NB4 (cell line): Measurements from ENCODE around the gene GRID1.

Experiments
- DNase-seq: peaks from one replicate; pipeline ENCODE4 v3.0.0; 2010; ENCODE audit warnings: low read depth
- H3K4me3 ChIP-seq: one replicate; pipeline ENCODE4 v1.5.1; 2011; ENCODE audit warnings: mild to moderate bottlenecking, low read depth, low read length, moderate library complexity
- MYC ChIP-seq: IDR thresholded peaks from 2 replicates; pipeline ENCODE4 v1.6.1; 2011; ENCODE audit warnings: low read depth, low read length
- POLR2A ChIP-seq: IDR thresholded peaks from 2 replicates; pipeline ENCODE4 v1.6.1; 2011; ENCODE audit warnings: mild to moderate bottlenecking; ENCODE audit not compliant: insufficient read length; ENCODE audit errors: extremely low read depth
- TF ChIP-seq, protein P1 (sequence below): IDR thresholded peaks from one replicate; pipeline ENCODE4 v1.5.1; 2012; ENCODE audit warnings: low read depth, low read length
- TF ChIP-seq, protein P2 (sequence below): IDR thresholded peaks from 2 replicates; pipeline ENCODE4 v1.6.1; 2011; ENCODE audit warnings: low read depth, low read length

The GRID1 gene

DNA sequence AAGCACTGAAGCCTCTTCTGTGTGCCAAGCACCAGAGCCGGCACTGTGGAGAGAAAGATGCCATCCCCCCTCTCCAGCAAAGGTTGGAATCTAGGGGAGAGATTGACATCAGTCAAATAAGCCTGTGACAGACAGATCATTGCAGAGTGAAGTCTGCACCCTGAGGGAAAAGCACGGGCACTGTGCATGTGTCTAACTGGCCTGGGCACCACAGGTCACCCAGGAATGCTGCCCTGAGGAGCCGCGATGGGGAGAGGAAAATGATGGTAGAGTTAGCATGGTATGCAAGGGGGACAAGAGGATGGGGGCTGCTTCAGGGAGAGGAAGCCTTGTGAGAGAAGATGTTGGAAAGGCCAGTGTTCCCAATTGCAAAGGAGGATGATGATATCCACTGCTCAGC is 261.0 kb downstream of the GRID1 start:
- H3K4me3 ChIP-seq: no peak overlapping the region
- DNase-seq: no peak
- TF ChIP-seq POLR2A (no peak), MYC (no peak)
- TF ChIP-seq, protein P1, sequence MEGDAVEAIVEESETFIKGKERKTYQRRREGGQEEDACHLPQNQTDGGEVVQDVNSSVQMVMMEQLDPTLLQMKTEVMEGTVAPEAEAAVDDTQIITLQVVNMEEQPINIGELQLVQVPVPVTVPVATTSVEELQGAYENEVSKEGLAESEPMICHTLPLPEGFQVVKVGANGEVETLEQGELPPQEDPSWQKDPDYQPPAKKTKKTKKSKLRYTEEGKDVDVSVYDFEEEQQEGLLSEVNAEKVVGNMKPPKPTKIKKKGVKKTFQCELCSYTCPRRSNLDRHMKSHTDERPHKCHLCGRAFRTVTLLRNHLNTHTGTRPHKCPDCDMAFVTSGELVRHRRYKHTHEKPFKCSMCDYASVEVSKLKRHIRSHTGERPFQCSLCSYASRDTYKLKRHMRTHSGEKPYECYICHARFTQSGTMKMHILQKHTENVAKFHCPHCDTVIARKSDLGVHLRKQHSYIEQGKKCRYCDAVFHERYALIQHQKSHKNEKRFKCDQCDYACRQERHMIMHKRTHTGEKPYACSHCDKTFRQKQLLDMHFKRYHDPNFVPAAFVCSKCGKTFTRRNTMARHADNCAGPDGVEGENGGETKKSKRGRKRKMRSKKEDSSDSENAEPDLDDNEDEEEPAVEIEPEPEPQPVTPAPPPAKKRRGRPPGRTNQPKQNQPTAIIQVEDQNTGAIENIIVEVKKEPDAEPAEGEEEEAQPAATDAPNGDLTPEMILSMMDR: no peak
- TF ChIP-seq, protein P2, sequence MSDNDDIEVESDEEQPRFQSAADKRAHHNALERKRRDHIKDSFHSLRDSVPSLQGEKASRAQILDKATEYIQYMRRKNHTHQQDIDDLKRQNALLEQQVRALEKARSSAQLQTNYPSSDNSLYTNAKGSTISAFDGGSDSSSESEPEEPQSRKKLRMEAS: no peak

DNA sequence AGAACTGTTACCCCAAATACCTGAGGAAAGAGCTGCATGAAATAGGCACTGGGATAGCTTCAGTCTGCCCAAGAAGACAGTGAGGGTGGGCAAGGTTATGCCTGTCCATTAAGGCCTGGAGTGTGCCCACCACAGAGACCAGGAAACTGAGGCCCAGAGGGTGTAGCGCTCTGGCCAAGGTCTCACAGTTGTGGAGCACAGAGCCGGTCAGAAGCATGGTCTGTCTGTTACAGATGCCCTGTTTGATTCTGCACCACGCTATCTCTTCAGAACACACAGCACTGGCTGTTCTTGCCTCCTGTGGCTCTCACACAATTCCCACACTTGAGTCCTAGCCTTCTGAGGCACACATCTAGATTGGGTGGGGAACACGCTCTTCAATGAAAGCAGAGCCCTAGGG is 261.4 kb downstream of the GRID1 start:
- TF ChIP-seq, protein P1: no peak
- TF ChIP-seq MYC: no peak
- TF ChIP-seq POLR2A: no peak
- TF ChIP-seq, protein P2: no peak
- H3K4me3 ChIP-seq: no peak overlapping the region
- DNase-seq: no peak

- H3K4me3 ChIP-seq: no peak overlapping the region
- DNase-seq: no peak
- TF ChIP-seq MYC (no peak), POLR2A (no peak)
- TF ChIP-seq, protein P2: no peak
- TF ChIP-seq, protein P1: no peak
Observed at GRCh38 chr10:86104611-86105145, 261.9 kb downstream of the GRID1 start.

GRCh38 chr10:86104156-86104555 is 262.4 kb downstream of the GRID1 start:
- TF ChIP-seq, protein P2: no peak
- H3K4me3 ChIP-seq: no peak overlapping the region
- no peak for DNase-seq

DNA sequence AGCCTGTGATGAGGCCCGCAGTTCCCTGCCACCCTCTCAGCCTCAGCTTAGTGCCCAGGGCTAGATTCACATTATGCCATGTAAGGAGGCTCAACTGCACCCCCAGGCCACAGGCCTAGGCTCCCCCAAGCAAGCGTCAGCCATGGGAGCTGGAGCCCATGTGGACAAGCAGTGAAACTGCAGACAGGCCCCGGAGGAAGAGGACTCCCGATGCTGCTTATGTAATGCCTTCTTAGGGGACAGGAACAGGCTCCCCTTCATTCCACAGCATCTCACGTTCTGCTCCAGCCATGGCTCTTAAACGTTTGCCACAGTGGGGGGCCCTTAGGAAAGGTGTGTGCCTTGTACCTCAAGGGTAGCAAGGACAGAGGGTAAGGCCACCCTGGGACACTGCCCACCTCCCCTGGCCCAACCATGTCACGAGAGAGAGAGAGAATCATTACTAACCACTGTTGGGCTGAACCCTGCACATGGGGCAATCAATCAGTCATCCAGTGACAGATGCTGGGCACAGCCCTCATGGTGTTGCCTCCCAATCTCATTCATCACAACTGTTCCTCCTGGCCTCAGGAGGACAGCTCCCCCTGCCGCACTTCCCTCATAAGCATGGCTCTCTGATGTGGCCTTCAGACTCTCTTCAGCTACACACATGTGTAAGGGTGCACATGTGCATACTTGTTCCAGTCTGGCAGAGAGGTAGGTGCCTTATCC is 263.0 kb downstream of the GRID1 start:
- no peak for TF ChIP-seq MYC
- TF ChIP-seq, protein P2: no peak
- no peak for TF ChIP-seq POLR2A
- TF ChIP-seq, protein P1: no peak
- H3K4me3 ChIP-seq: no peak overlapping the region
- peak; percentile 17 for DNase-seq

- no peak for TF ChIP-seq MYC
- no peak for TF ChIP-seq POLR2A
- TF ChIP-seq, protein P2: no peak
- TF ChIP-seq, protein P1: no peak
- H3K4me3 ChIP-seq: no peak overlapping the region
- no peak for DNase-seq
Observed at GRCh38 chr10:86102451-86102850, 264.1 kb downstream of the GRID1 start.
